ENCODE data around the gene CLEC18C.
"Not testable (repeated sequence)": the region's sequence is repeated elsewhere in the genome, so short reads cannot be mapped to it uniquely, and the experiment has no call there.

Gene CLEC18C

GRCh38 chr16:70206382-70206781 lies 32.8 kb downstream of the CLEC18C start:
- peaks cover 26% of the 10 kb centered on the region for H3K36me3 Mint-ChIP-seq (ENCODE audit: low read depth)
- H3K27ac Mint-ChIP-seq; DNase-seq (ENCODE audit: low spot score); H3K9me3 Mint-ChIP-seq; H3K27me3 Mint-ChIP-seq (ENCODE audit: low read depth); H3K4me1 Mint-ChIP-seq (ENCODE audit: low read depth); H3K4me3 Mint-ChIP-seq: not testable (repeated sequence)

GRCh38 chr16:70218586-70218985 lies 45.0 kb downstream of the CLEC18C start:
- H3K4me3 Mint-ChIP-seq; DNase-seq (ENCODE audit: low spot score); H3K4me1 Mint-ChIP-seq (ENCODE audit: low read depth); H3K9me3 Mint-ChIP-seq; H3K27ac Mint-ChIP-seq; H3K27me3 Mint-ChIP-seq (ENCODE audit: low read depth): not testable (repeated sequence)
- peaks cover 22% of the 10 kb centered on the region for H3K36me3 Mint-ChIP-seq (ENCODE audit: low read depth)

DNA sequence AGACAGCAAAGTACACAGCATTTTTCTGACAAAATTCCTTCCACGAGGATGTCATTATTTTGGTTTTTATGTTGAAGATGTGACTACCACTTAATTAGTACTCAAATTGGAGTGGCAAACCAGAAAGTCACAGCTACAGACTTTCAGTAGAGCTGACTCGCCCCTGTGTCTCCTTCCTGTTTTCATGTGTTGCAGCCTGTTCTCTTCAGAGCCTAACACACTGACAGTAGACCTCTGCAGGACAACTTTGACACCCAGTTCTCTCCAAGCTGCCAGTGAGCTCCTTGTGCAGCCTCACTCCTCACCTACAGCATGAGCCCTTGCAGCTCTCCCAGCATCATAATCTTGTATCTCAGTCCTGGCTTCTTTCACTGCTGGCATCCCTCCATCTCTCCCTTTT lies 49.0 kb downstream of the CLEC18C start:
- not testable (repeated sequence) for H3K4me3 Mint-ChIP-seq; DNase-seq (ENCODE audit: low spot score); H3K9me3 Mint-ChIP-seq; H3K27me3 Mint-ChIP-seq (ENCODE audit: low read depth); H3K4me1 Mint-ChIP-seq (ENCODE audit: low read depth)
- H3K27ac Mint-ChIP-seq: peak overlapping the region; percentile 39
- H3K36me3 Mint-ChIP-seq (ENCODE audit: low read depth): peaks cover 29% of the 10 kb centered on the region

DNA sequence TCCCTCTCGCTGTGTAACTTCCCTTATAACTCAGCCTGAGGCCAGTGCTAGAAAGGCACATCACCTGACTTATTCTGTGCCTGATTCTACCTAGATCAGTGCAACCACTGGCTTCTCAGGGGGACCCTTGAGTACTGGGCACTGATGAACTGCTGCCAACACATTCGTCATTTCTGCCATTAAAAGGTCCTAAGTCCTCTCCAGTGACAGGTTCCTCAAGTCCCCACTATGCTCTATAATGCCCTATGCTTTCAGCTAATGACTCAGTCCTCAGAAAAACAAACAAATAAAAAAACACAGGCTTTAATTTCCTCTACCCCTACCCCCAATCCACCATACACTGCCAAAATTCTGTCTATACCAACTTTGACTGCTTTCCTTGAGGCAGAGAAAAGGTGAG lies 49.6 kb downstream of the CLEC18C start:
- peaks cover 32% of the 10 kb centered on the region for H3K36me3 Mint-ChIP-seq (ENCODE audit: low read depth)
- H3K4me3 Mint-ChIP-seq; H3K27me3 Mint-ChIP-seq (ENCODE audit: low read depth); DNase-seq (ENCODE audit: low spot score); H3K9me3 Mint-ChIP-seq; H3K4me1 Mint-ChIP-seq (ENCODE audit: low read depth): not testable (repeated sequence)
- H3K27ac Mint-ChIP-seq: peak overlapping the region; percentile 47

DNA sequence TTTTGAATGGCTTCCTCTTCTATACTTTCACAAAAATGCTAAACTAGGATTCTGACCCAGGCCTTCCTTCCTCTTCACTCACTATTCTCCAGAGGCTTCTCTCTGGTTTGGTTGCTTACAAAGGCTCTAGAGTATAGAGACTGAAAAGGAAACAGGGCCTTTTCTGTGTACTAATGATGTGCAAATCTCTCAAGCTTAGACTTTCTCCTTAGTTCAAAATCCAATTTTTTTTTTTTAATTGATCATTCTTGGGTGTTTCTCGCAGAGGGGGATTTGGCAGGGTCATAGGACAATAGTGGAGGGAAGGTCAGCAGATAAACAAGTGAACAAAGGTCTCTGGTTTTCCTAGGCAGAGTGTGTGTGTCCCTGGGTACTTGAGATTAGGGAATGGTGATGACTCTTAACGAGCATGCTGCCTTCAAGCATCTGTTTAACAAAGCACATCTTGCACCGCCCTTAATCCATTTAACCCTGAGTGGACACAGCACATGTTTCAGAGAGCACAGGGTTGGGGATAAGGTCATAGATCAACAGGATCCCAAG lies 50.5 kb downstream of the CLEC18C start:
- peaks cover 32% of the 10 kb centered on the region for H3K36me3 Mint-ChIP-seq (ENCODE audit: low read depth)
- not testable (repeated sequence) for H3K27me3 Mint-ChIP-seq (ENCODE audit: low read depth); H3K4me3 Mint-ChIP-seq; H3K4me1 Mint-ChIP-seq (ENCODE audit: low read depth); DNase-seq (ENCODE audit: low spot score); H3K27ac Mint-ChIP-seq; H3K9me3 Mint-ChIP-seq

DNA sequence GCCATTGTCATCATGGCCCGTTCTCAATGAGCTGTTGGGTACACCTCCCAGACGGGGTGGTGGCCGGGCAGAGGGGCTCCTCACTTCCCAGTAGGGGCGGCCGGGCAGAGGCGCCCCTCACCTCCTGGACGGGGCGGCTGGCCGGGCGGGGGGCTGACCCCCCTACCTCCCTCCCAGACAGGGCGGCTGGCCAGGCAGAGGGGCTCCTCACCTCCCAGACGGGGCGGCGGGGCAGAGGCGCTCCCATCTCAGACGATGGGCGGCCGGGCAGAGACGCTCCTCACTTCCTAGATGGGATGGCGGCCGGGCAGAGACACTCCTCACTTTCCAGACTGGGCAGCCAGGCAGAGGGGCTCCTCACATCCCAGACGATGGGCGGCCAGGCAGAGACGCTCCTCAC lies 51.1 kb downstream of the CLEC18C start:
- H3K4me1 Mint-ChIP-seq (ENCODE audit: low read depth); H3K9me3 Mint-ChIP-seq; H3K27me3 Mint-ChIP-seq (ENCODE audit: low read depth); H3K27ac Mint-ChIP-seq; DNase-seq (ENCODE audit: low spot score); H3K4me3 Mint-ChIP-seq: not testable (repeated sequence)
- peaks cover 30% of the 10 kb centered on the region for H3K36me3 Mint-ChIP-seq (ENCODE audit: low read depth)

- H3K9me3 Mint-ChIP-seq; H3K27me3 Mint-ChIP-seq (ENCODE audit: low read depth); H3K4me3 Mint-ChIP-seq; H3K4me1 Mint-ChIP-seq (ENCODE audit: low read depth); DNase-seq (ENCODE audit: low spot score): not testable (repeated sequence)
- Mint-ChIP-seq H3K36me3 (ENCODE audit: low read depth) (peaks cover 27% of the 10 kb centered on the region), H3K27ac (peak overlapping the region; percentile 20)
Measured at GRCh38 chr16:70225430-70225829, 51.8 kb downstream of the CLEC18C start.

DNA sequence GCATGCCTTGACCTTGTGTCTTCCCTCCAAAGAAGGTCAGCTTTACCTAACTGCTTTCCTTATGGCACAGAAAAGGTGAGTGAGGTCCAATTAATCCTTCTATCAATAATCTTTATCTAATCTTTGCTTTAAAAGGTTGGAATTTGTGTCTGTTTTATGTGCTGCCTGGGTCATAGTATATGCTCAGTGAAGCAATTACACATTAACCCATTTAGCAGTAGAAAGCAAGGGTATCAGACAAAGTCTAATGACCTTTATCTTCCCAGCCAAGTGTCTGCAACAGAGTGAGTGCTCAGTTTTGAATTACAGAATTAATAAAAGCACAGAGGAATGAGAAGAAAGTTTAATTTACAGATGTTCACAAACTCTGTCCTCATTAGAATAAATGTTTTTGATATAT lies 52.4 kb downstream of the CLEC18C start:
- peaks cover 28% of the 10 kb centered on the region for H3K36me3 Mint-ChIP-seq (ENCODE audit: low read depth)
- not testable (repeated sequence) for H3K9me3 Mint-ChIP-seq; DNase-seq (ENCODE audit: low spot score); H3K27ac Mint-ChIP-seq; H3K27me3 Mint-ChIP-seq (ENCODE audit: low read depth); H3K4me1 Mint-ChIP-seq (ENCODE audit: low read depth); H3K4me3 Mint-ChIP-seq

DNA sequence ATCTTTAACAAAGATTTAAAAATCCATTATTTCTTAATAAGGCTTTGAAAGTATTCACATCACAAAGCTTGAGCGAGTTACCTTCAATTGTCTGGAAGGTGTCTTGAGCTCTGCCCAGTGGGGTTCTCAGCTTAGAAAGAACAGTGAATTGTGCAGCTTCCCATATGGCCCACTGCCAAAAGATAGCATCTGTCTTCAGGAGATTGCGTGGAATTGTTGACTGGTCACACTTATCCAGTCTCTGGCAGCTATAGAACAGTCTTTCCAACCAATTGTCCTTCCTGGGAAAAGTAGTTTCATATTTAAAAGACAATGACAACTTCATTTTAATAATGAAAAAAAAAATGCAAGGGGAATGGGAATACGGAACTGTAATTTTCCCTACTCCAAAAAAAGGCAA lies 58.2 kb downstream of the CLEC18C start:
- not testable (repeated sequence) for H3K4me1 Mint-ChIP-seq (ENCODE audit: low read depth); DNase-seq (ENCODE audit: low spot score); H3K9me3 Mint-ChIP-seq; H3K27me3 Mint-ChIP-seq (ENCODE audit: low read depth); H3K27ac Mint-ChIP-seq; H3K4me3 Mint-ChIP-seq
- H3K36me3 Mint-ChIP-seq (ENCODE audit: low read depth): peaks cover 27% of the 10 kb centered on the region

All from T-helper 2 cell treated with Interferon-gamma antibody and Interleukin-4, amounts not matched to agents 5 μg/mL and 100 μg/mL, for 36 hours (primary cell).